ENCODE measurements around the gene NPC2. TPM values are rescaled to one million over a fixed set of nuclear protein-coding genes. Genes with fewer than 3 reads are reported as not detected.

The NPC2 gene
- total RNA-seq, 1 donor from 2014 or later: 670 TPM

- H3K36me3 ChIP-seq: no peaks in the 10 kb centered on the region
- no peaks in the 10 kb centered on the region for H3K27me3 ChIP-seq (ENCODE audit: low read depth)
- peak in 1 of 2 donors; percentile 20 for ATAC-seq
- intact Hi-C loops (cut with DNase I): no loop called here
- DNase-seq: no peak
- no peak overlapping the region for H3K27ac ChIP-seq
- H3K4me3 ChIP-seq: no peak overlapping the region
- H3K9me3 ChIP-seq: no peaks in the 10 kb centered on the region
- no peaks in the 10 kb centered on the region for H3K4me1 ChIP-seq
- no peak for TF ChIP-seq CTCF (IDR thresholded peaks at IDR 0.05)
These were observed 15.2 kb upstream of the NPC2 start for GRCh38 chr14:74508292-74508731.

GRCh38 chr14:74507840-74508239, 14.7 kb upstream of the NPC2 start:
- H3K27ac ChIP-seq: no peak overlapping the region
- DNase-seq: peak; percentile 28
- H3K27me3 ChIP-seq (ENCODE audit: low read depth): no peaks in the 10 kb centered on the region
- TF ChIP-seq CTCF (IDR thresholded peaks at IDR 0.05): no peak
- intact Hi-C loops (cut with DNase I): no loop called here
- no peaks in the 10 kb centered on the region for H3K36me3 ChIP-seq
- no peak overlapping the region for H3K4me3 ChIP-seq
- no peaks in the 10 kb centered on the region for H3K4me1 ChIP-seq
- H3K9me3 ChIP-seq: no peaks in the 10 kb centered on the region
- ATAC-seq: no peak

DNA sequence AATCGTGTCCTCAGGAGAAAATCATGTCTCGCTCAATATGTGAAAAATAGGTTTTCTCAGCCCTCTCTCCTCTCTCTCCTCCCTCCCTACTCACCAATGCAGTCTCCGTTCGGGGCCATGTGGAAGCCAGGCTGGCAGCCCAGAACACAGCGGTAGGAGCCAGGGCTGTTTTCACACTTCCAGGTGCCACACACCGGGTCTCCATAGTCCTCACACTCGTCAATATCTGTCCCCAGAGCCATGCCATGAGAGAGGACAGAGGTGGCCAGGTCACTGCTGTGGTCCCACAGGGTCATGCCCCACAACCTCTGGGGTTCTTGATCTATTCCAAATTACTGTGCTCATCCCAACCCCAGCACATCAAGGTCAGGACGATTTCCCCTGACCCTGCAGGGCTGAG, 14.0 kb upstream of the NPC2 start:
- no peaks in the 10 kb centered on the region for H3K27me3 ChIP-seq (ENCODE audit: low read depth)
- no peaks in the 10 kb centered on the region for H3K9me3 ChIP-seq
- DNase-seq: peak; percentile 13
- no peak overlapping the region for H3K27ac ChIP-seq
- no peak overlapping the region for H3K4me3 ChIP-seq
- no peak for ATAC-seq
- intact Hi-C loops (cut with DNase I): no loop called here
- TF ChIP-seq CTCF (IDR thresholded peaks at IDR 0.05): no peak
- no peaks in the 10 kb centered on the region for H3K36me3 ChIP-seq
- H3K4me1 ChIP-seq: no peaks in the 10 kb centered on the region

- Histone ChIP-seq H3K36me3 (no peaks in the 10 kb centered on the region), H3K27me3 (ENCODE audit: low read depth) (no peaks in the 10 kb centered on the region), H3K4me1 (no peaks in the 10 kb centered on the region), H3K27ac (no peak overlapping the region), H3K9me3 (no peaks in the 10 kb centered on the region), H3K4me3 (no peak overlapping the region)
- TF ChIP-seq CTCF (IDR thresholded peaks at IDR 0.05): no peak
- DNase-seq: no peak
- intact Hi-C loops (cut with DNase I): no loop called here
- no peak for ATAC-seq
These were observed 13.3 kb upstream of the NPC2 start for GRCh38 chr14:74506411-74506851.

- Histone ChIP-seq H3K36me3 (no peaks in the 10 kb centered on the region), H3K27ac (no peak overlapping the region), H3K9me3 (no peaks in the 10 kb centered on the region), H3K4me1 (no peaks in the 10 kb centered on the region), H3K27me3 (ENCODE audit: low read depth) (no peaks in the 10 kb centered on the region), H3K4me3 (no peak overlapping the region)
- intact Hi-C loops (cut with DNase I): no loop called here
- TF ChIP-seq CTCF (IDR thresholded peaks at IDR 0.05): no peak
- DNase-seq: peak; percentile 27
- no peak for ATAC-seq
These were observed 12.7 kb upstream of the NPC2 start for GRCh38 chr14:74505831-74506230.

All from lower lobe of right lung (tissue), 2 donors.